GM12874 (cell line): ENCODE data around the gene MFF.

Experiments used
- TF ChIP-seq, protein P1 (sequence below): IDR thresholded peaks from 2 replicates; pipeline ENCODE4 v1.5.1; 2011; ENCODE audit warnings: low read depth, mild to moderate bottlenecking, control low read depth, low read length, moderate library complexity; ENCODE audit not compliant: insufficient read depth

The MFF gene

DNA sequence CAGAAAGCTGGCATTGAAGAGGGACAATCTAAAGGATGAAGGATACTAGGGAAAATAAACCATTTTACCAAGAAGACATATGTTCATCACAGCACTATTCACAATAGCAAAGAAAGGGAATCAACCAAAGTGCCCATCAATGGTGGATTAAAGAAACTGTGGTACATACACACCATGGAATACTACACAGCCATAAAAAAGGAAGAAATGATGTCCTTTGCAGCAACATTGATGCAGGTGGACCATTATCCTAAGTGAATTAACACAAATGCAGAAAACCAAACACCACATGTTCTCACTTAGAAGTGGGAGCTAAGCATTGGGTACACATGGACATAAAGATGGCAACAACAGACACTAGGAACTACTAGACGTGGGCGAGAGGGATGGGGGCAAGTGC, 7.2 kb upstream of the MFF start:
- TF ChIP-seq, protein P1, sequence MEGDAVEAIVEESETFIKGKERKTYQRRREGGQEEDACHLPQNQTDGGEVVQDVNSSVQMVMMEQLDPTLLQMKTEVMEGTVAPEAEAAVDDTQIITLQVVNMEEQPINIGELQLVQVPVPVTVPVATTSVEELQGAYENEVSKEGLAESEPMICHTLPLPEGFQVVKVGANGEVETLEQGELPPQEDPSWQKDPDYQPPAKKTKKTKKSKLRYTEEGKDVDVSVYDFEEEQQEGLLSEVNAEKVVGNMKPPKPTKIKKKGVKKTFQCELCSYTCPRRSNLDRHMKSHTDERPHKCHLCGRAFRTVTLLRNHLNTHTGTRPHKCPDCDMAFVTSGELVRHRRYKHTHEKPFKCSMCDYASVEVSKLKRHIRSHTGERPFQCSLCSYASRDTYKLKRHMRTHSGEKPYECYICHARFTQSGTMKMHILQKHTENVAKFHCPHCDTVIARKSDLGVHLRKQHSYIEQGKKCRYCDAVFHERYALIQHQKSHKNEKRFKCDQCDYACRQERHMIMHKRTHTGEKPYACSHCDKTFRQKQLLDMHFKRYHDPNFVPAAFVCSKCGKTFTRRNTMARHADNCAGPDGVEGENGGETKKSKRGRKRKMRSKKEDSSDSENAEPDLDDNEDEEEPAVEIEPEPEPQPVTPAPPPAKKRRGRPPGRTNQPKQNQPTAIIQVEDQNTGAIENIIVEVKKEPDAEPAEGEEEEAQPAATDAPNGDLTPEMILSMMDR: no peak

- TF ChIP-seq, protein P1: no peak
Observed at GRCh38 chr2:227320305-227321094, 4.6 kb upstream of the MFF start.

DNA sequence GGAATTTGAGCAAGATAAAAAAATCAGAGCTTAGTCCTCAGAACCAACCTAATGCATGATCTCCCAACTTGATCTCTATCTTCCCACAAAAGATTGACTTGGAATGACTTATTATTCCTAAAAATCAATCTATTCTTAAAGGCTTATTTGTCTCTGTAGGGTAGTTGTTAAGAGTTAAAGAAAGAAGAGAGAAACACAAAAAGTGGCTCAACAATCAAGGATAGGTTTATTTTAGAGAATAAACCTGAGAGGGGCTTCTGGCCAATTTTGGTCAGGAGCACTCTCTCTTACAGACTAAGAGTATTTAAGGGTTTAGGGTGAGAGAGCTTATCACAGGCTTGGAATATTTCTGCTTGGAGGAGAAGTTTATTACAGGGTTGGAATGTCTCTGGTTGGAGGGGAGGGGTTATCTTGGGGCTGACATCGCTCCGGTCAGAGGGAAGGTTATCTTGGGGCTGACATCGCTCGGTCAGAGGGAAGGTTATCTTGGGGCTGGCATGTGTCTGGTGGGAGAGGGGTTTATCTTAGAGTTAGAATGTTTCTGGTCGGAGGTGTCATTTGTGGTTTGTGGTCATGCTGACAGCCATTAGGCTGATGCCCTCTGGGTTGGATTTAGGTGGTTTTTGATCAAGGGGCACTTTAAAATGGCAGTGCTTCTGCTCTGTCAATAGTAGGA, 2.4 kb upstream of the MFF start:
- TF ChIP-seq, protein P1: no peak

- TF ChIP-seq, protein P1: no peak
Observed at GRCh38 chr2:227323818-227324217, 1.2 kb upstream of the MFF start.

- TF ChIP-seq, protein P1: no peak
Observed at GRCh38 chr2:227324642-227324994, 433 bp upstream of the MFF start.

- TF ChIP-seq, protein P1: no peak
Observed at GRCh38 chr2:227325839-227326195, 766 bp downstream of the MFF start.

DNA sequence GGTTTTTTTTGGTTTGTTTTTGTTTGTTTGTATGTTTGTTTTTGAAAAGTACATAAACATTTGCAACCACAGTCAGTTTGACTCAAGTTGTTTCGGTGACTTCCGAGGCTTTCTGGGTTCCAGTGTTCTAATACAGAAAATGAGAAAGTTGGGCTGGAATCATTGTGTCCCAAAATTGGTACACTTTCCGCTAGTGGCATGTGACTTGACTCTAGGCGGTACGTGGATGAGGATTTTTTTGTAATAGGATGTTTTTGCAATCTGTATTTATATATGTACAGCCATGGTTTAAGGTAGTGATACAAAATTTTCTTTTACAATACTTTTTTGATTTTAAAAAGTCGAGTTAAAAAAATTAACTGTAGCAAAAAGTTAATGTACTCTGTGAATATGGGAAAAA, 1.7 kb downstream of the MFF start:
- TF ChIP-seq, protein P1: no peak
